ENCODE measurements around the gene SLC5A6.

SLC5A6 gene

GRCh38 chr2:27170581-27171337 lies 41.3 kb downstream of the SLC5A6 start:
- no peak for DNase-seq

GRCh38 chr2:27164960-27165763 lies 46.9 kb downstream of the SLC5A6 start:
- DNase-seq: no peak

GRCh38 chr2:27162151-27163121 lies 49.6 kb downstream of the SLC5A6 start:
- DNase-seq: no peak

- DNase-seq: no peak
Observed at GRCh38 chr2:27160191-27160590, 51.9 kb downstream of the SLC5A6 start.

DNA sequence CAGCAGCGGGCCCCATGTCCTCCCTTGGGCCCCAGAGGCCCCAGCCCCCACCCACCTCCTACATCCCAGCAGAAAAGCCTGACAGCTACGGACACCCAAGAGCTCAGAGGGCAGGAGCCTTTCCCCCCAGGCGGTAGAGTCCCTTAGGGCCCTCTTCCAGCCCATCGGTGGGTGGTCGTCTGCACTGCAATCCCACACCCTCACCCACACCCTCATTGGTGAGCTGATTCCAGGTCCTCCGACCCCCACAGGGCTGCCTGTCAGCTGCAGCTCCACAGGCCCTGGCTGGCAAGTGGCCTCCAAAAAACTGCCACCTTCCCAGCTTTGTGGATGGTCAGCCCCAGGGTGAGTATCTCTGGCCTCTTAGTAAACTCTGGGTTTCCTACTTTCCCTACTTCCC lies 52.8 kb downstream of the SLC5A6 start:
- no peak for DNase-seq

DNA sequence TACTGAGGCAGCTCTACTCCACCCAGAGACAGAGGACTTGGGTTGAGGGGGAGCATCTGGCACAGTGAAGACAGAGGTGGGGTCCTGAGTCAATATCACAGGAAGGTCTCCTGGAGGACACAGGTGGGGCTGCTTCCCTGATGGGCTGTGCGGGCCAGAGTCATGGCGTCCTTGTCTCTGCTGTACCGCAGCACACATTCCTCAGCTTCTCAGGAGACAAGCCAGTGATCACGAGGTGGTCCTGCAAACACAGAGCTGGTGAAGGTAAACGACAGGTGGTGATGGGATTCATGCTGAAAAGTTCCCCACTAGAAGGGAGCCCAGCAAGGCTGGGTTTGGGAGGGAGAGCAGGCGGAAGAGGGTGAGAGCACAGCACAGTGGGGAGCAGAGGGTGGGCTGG lies 53.6 kb downstream of the SLC5A6 start:
- no peak for DNase-seq

GRCh38 chr2:27155069-27155520 lies 57.0 kb downstream of the SLC5A6 start:
- no peak for DNase-seq

- no peak for DNase-seq
Observed at GRCh38 chr2:27154488-27154887, 57.6 kb downstream of the SLC5A6 start.

GRCh38 chr2:27152796-27153464 lies 59.1 kb downstream of the SLC5A6 start:
- no peak for DNase-seq

DNA sequence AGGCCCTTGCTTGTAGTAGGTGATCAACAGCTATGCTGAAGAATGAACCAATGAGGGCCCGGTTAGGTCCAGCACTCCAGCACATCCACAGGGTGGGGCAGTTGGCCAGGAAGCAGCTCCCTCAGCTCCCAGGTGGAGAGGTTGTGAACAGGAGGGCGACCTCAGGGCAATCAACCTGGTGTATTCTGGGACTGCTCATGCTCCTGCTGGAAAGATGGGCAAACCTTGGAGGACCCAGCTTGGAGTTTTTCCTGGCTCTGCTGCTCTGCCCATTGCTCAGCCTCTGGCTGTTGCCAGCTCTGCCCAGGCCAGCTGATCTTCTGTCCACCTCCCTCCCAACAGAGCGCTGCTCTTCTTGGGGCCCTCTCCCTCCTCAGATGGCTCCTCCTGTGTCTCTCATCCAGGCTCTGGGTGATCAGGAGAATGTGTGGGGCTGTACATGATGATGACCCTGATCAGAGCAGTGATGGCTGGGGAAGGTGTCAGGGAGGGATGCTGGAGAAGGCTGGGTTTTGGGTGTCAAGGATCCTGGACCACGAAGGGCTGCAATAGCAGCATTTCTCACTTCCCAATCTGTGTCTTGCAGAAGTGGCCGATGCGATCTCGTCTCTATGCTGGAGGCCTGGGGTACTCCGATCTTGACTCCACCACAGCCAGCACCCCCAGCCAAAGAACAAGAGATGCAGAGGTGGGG lies 59.8 kb downstream of the SLC5A6 start:
- DNase-seq: no peak

DNA sequence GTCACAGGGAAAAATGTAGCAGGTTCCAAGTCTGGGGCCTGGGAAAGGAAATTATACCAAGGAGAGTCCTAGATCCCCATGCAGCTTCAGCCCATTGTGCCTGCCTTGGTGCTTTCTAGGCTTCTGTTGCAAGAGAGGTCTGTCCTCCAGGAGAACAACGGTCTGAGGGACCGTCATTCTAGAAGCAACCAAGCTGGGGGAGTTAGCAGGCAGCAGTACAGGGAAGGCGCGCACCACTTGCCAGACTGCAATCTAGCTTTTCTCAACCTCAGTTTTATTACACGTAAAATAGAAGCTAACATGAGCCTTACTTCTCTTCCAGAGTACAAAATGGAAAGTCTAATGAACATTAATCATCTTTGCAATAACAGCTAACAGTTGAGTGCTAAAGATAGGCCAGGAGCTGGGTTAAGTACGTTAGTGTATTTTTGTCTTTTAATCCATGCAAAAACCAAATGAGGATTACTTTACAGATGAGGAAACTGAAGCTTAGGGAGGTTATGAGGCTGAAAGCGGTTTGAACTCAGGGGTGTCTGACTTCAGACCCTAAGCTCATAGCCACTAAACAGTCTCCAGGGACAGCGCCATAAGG lies 61.3 kb downstream of the SLC5A6 start:
- DNase-seq: no peak

All from inflammatory macrophage treated with lipopolysaccharide for 4 hours (primary cell).